ENCODE data around the gene DUSP22. TPM values are rescaled to one million over a fixed set of nuclear protein-coding genes. Genes with fewer than 3 reads are reported as not detected.

DUSP22 gene
- polyA plus RNA-seq, 3 donors: 107 to 120 (median 117) TPM

DNA sequence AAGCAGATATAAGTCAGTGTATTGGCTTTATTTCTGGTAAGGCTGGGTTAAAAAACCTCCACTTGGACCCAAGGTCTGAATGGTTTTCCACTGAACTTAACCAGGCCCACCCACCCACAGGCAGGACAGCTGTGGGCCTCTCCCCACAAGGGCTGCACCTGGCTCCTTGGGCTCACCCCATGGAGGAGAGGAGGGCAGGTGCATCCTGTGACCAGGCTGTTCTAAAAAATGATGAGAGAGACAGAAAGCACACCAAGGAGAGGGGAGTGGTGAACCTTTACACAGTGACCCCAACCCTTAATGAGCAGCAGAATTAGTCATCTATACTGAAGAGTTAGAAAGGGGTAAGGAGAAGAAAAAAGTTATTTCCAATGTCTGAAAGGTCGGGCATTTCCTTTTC is 34.5 kb upstream of the DUSP22 start:
- Histone ChIP-seq H3K4me2 (replicated peaks; ENCODE audit: extremely low read depth, low read length, poor library complexity, severe bottlenecking) (peak overlapping the region; percentile 50), H3K27ac (ENCODE audit: low read depth in 1 of 2, low read length in 2 of 2) (peak overlapping the region in 1 of 2 donors; percentile 82), H3K79me2 (ENCODE audit: insufficient read depth, low read length) (no peaks in the 10 kb centered on the region), H3K4me3 (replicated peaks in 1 of 3; ENCODE audit: low read depth in 2 of 3, low read length in 3 of 3) (peak overlapping the region in 1 of 3 experiments; percentile 40), H3K36me3 (replicated peaks in 1 of 2; ENCODE audit: control insufficient read depth in 1 of 2, insufficient read depth in 2 of 2, low read length in 2 of 2) (no peaks in the 10 kb centered on the region), H4K20me1 (ENCODE audit: insufficient read depth, low read length) (no peaks in the 10 kb centered on the region), H3K27me3 (ENCODE audit: control insufficient read depth in 2 of 2, insufficient read depth in 2 of 2, low read length in 2 of 2) (no peaks in the 10 kb centered on the region), H3K4me1 (ENCODE audit: control insufficient read depth in 1 of 2, insufficient read depth in 2 of 2, low read length in 2 of 2) (peaks cover 56 to 58% of the 10 kb centered on the region in 2 donors), H3K9me3 (replicated peaks in 1 of 2; ENCODE audit: control insufficient read depth in 1 of 2, insufficient read depth in 1 of 2, low read length in 2 of 2) (no peaks in the 10 kb centered on the region), H2AFZ (ENCODE audit: insufficient read depth, low read depth, low read length, poor library complexity, severe bottlenecking) (no peak overlapping the region), H3K9ac (ENCODE audit: insufficient read depth, low read length, poor library complexity, severe bottlenecking) (no peak overlapping the region)
- H3K4me1 Mint-ChIP-seq: peaks cover 58% of the 10 kb centered on the region
- H3K9me3 Mint-ChIP-seq: peaks cover 0 to 2% (median 0%) of the 10 kb centered on the region in 7 donors
- intact Hi-C loops (cut with micrococcal nuclease): loop anchor here (2.0 to 5.0 kb wide), 3 partner anchors 33 to 35 kb away; partner anchors contain the start of gene DUSP22 (in 1 of the 2)
- TF ChIP-seq, protein P1, sequence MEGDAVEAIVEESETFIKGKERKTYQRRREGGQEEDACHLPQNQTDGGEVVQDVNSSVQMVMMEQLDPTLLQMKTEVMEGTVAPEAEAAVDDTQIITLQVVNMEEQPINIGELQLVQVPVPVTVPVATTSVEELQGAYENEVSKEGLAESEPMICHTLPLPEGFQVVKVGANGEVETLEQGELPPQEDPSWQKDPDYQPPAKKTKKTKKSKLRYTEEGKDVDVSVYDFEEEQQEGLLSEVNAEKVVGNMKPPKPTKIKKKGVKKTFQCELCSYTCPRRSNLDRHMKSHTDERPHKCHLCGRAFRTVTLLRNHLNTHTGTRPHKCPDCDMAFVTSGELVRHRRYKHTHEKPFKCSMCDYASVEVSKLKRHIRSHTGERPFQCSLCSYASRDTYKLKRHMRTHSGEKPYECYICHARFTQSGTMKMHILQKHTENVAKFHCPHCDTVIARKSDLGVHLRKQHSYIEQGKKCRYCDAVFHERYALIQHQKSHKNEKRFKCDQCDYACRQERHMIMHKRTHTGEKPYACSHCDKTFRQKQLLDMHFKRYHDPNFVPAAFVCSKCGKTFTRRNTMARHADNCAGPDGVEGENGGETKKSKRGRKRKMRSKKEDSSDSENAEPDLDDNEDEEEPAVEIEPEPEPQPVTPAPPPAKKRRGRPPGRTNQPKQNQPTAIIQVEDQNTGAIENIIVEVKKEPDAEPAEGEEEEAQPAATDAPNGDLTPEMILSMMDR (IDR thresholded peaks at IDR 0.05): no peak
- no peak overlapping the region for H3K4me3 Mint-ChIP-seq
- DNase-seq: no peak
- H3K36me3 Mint-ChIP-seq: peaks cover 0 to 4% of the 10 kb centered on the region in 2 donors
- peak overlapping the region in 5 of 7 donors; percentile 86 to 93 (median 91) for H3K27ac Mint-ChIP-seq
- 75% methylated on average over 1 of the region's 1 CpG for WGBS (ENCODE audit: insufficient coverage)
- H3K27me3 Mint-ChIP-seq (ENCODE audit: low read depth in 3 of 3): peaks cover 0 to 6% (median 0%) of the 10 kb centered on the region in 3 donors

DNA sequence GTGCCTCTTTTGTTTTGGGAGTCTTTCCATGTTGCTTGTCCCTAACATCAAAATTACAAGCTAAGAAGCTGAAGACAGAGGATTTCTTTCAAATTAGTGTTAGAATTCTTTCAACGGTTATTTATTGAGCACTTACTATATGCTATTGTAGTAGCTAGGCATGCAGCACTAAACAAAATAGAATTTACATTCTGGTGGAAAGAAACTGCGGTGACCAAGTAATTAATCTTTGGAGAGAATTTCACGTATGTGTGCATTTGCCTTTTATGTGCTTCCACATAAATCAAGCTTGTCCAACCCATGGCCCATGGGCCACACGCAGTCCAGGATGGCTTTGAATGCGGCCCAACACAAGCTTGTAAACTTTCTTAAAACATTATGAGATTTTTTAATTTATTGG is 33.0 kb upstream of the DUSP22 start:
- no peak for DNase-seq
- Histone ChIP-seq H3K9me3 (replicated peaks in 1 of 2; ENCODE audit: control insufficient read depth in 1 of 2, insufficient read depth in 1 of 2, low read length in 2 of 2) (no peaks in the 10 kb centered on the region), H4K20me1 (ENCODE audit: insufficient read depth, low read length) (no peaks in the 10 kb centered on the region), H3K4me2 (replicated peaks; ENCODE audit: extremely low read depth, low read length, poor library complexity, severe bottlenecking) (no peak overlapping the region), H3K4me3 (replicated peaks in 1 of 3; ENCODE audit: low read depth in 2 of 3, low read length in 3 of 3) (no peak overlapping the region), H3K27me3 (ENCODE audit: control insufficient read depth in 2 of 2, insufficient read depth in 2 of 2, low read length in 2 of 2) (no peaks in the 10 kb centered on the region), H3K4me1 (ENCODE audit: control insufficient read depth in 1 of 2, insufficient read depth in 2 of 2, low read length in 2 of 2) (peaks cover 41 to 43% of the 10 kb centered on the region in 2 donors), H3K36me3 (replicated peaks in 1 of 2; ENCODE audit: control insufficient read depth in 1 of 2, insufficient read depth in 2 of 2, low read length in 2 of 2) (no peaks in the 10 kb centered on the region), H3K27ac (ENCODE audit: low read depth in 1 of 2, low read length in 2 of 2) (no peak overlapping the region), H2AFZ (ENCODE audit: insufficient read depth, low read depth, low read length, poor library complexity, severe bottlenecking) (no peak overlapping the region), H3K9ac (ENCODE audit: insufficient read depth, low read length, poor library complexity, severe bottlenecking) (no peak overlapping the region), H3K79me2 (ENCODE audit: insufficient read depth, low read length) (no peaks in the 10 kb centered on the region)
- Mint-ChIP-seq H3K4me1 (peaks cover 43% of the 10 kb centered on the region), H3K27ac (peak overlapping the region in 1 of 7 donors; percentile 40), H3K4me3 (no peak overlapping the region), H3K36me3 (peaks cover 0 to 4% of the 10 kb centered on the region in 2 donors), H3K9me3 (peaks cover 0 to 2% (median 0%) of the 10 kb centered on the region in 7 donors), H3K27me3 (ENCODE audit: low read depth in 3 of 3) (peaks cover 3 to 6% (median 4%) of the 10 kb centered on the region in 3 donors)
- TF ChIP-seq, protein P1 (IDR thresholded peaks at IDR 0.05): no peak
- intact Hi-C loops (cut with micrococcal nuclease): loop anchor here (5.0 kb wide), 2 partner anchors 33 to 37 kb away; partner anchors contain the start of gene DUSP22 (in 1 of the 2)
- 100% methylated on average over 2 of the region's 5 CpGs for WGBS (ENCODE audit: insufficient coverage)

All from CD14-positive monocyte (primary cell).